CD4-positive, alpha-beta T cell (primary cell): ENCODE results near the gene PDE10A. TPM values are rescaled to one million over a fixed set of nuclear protein-coding genes. Genes with fewer than 3 reads are reported as not detected.

Source experiments
- ATAC-seq: fragments of 200-7000 bp; cut with Tn5 transposase; one replicate; pipeline ENCODE4 v1.10.0; 2022; ENCODE audit warnings: mild to moderate bottlenecking; ENCODE audit not compliant: poor library complexity
- CTCF ChIA-PET: fragments of 350-600 bp; sonication (Branson Sonifier 250); formaldehyde crosslinking; loops from one replicate; lab custom pipeline; 2021; ENCODE audit warnings: antibody characterized with exemption, inconsistent platforms; lab: Charles Lee
- POLR2A ChIA-PET: fragments of 350-600 bp; sonication (Branson Sonifier 250); formaldehyde crosslinking; loops from one replicate; lab custom pipeline; 2021; ENCODE audit warnings: antibody characterized with exemption, inconsistent platforms; lab: Charles Lee
- DNase-seq, 14 experiments: peaks; one replicate each; pipeline ENCODE4 v3.0.0-alpha.2; 2013 to 2020; ENCODE audit warnings: mixed read lengths in 2 of 14
- H3K27ac ChIP-seq, 2 donors: one replicate each; pipeline versions ENCODE4 v1.5.1 to v1.7.0; 2013; ENCODE audit warnings: low read length in 2 of 2, low read depth in 1 of 2, mild to moderate bottlenecking in 1 of 2
- H3K27me3 ChIP-seq, 2 experiments: 1 replicate in 1 of 2; 2 replicates in 1 of 2; pipeline versions ENCODE4 v1.6.1 to v1.7.0; 2013; ENCODE audit warnings: low read length in 2 of 2, control low read depth in 1 of 2, mild to moderate bottlenecking in 1 of 2, moderate library complexity in 1 of 2; ENCODE audit not compliant: insufficient read depth in 2 of 2, control insufficient read depth in 1 of 2
- H3K36me3 ChIP-seq: one replicate; pipeline ENCODE4 v1.6.1; 2013; ENCODE audit warnings: low read length, control low read depth; ENCODE audit not compliant: insufficient read depth
- H3K4me1 ChIP-seq: one replicate; pipeline ENCODE4 v1.6.1; 2013; ENCODE audit warnings: low read length, control low read depth; ENCODE audit not compliant: insufficient read depth
- H3K4me3 ChIP-seq: one replicate; pipeline ENCODE4 v1.5.1; 2013; ENCODE audit warnings: mild to moderate bottlenecking, low read length, moderate library complexity
- H3K9me3 ChIP-seq, 2 experiments: 1 replicate in 1 of 2; 2 replicates in 1 of 2; pipeline versions ENCODE4 v1.6.1 to v1.7.0; 2013; ENCODE audit warnings: low read length in 2 of 2, mild to moderate bottlenecking in 2 of 2, control low read depth in 1 of 2, moderate library complexity in 1 of 2; ENCODE audit not compliant: control insufficient read depth in 1 of 2, insufficient read depth in 1 of 2
- H3K27ac Mint-ChIP-seq: one replicate; pipeline ENCODE4 v1.8.0; 2020; ENCODE audit warnings: mixed read lengths
- H3K27me3 Mint-ChIP-seq: one replicate; pipeline ENCODE4 v1.8.0; 2021; ENCODE audit warnings: mixed read lengths
- H3K36me3 Mint-ChIP-seq: one replicate; pipeline ENCODE4 v1.8.0; 2021; ENCODE audit warnings: low read depth, mixed read lengths
- H3K4me1 Mint-ChIP-seq: one replicate; pipeline ENCODE4 v1.8.0; 2021; ENCODE audit warnings: low read depth, mixed read lengths
- H3K4me3 Mint-ChIP-seq: one replicate; pipeline ENCODE4 v1.8.0; 2020; ENCODE audit warnings: mild to moderate bottlenecking, mixed read lengths
- H3K9me3 Mint-ChIP-seq: one replicate; pipeline ENCODE4 v1.8.0; 2020; ENCODE audit warnings: mixed read lengths
- CTCF ChIP-seq: fragments of 200-600 bp; IDR thresholded peaks from one replicate; pipeline ENCODE4 v1.8.0; 2022; ENCODE audit warnings: antibody characterized with exemption, mild to moderate bottlenecking
- intact Hi-C, 2 experiments: fragments of 100-400 bp; cut with DNase I in 1 of 2; cut with micrococcal nuclease in 1 of 2; formaldehyde crosslinking; loops; one replicate each; pipeline versions ENCODE4 v1.15.1 to v1.9.0; 2023 to 2025; cut with DNase I, micrococcal nuclease
- total RNA-seq, 174 experiments: library from RNA in 2 of 174; stranded (reverse) in 2 of 174; gene quantifications; one replicate each; pipeline ENCODE4 v1.2.3 and lab custom pipeline; 2021 to 2026

PDE10A gene
- total RNA-seq, 2 experiments from 2014 or later = not detected

GRCh38 chr6:165548450-165548849, 114.6 kb downstream of the PDE10A start:
- no peak for ATAC-seq
- Histone ChIP-seq H3K27me3 (no peaks in the 10 kb centered on the region), H3K9me3 (peaks cover 0 to 5% of the 10 kb centered on the region in 2 experiments), H3K27ac (no peak overlapping the region), H3K4me3 (no peak overlapping the region), H3K4me1 (no peaks in the 10 kb centered on the region), H3K36me3 (no peaks in the 10 kb centered on the region)
- Mint-ChIP-seq H3K27me3 (no peaks in the 10 kb centered on the region), H3K4me3 (no peak overlapping the region), H3K9me3 (peaks cover 4% of the 10 kb centered on the region), H3K36me3 (no peaks in the 10 kb centered on the region), H3K4me1 (no peaks in the 10 kb centered on the region), H3K27ac (no peak overlapping the region)
- intact Hi-C loops = no loop called here
- CTCF ChIA-PET = no interaction called here
- POLR2A ChIA-PET = no interaction called here
- no peak for TF ChIP-seq CTCF
- DNase-seq = no peak

GRCh38 chr6:165545806-165546205, 117.2 kb downstream of the PDE10A start:
- POLR2A ChIA-PET = no interaction called here
- Histone ChIP-seq H3K4me3 (no peak overlapping the region), H3K9me3 (peaks cover 0 to 5% of the 10 kb centered on the region in 2 experiments), H3K27ac (no peak overlapping the region), H3K4me1 (no peaks in the 10 kb centered on the region), H3K36me3 (no peaks in the 10 kb centered on the region), H3K27me3 (no peaks in the 10 kb centered on the region)
- CTCF ChIA-PET = no interaction called here
- Mint-ChIP-seq H3K27ac (no peak overlapping the region), H3K27me3 (no peaks in the 10 kb centered on the region), H3K36me3 (no peaks in the 10 kb centered on the region), H3K9me3 (peaks cover 4% of the 10 kb centered on the region), H3K4me1 (no peaks in the 10 kb centered on the region), H3K4me3 (no peak overlapping the region)
- no peak for TF ChIP-seq CTCF
- DNase-seq (no peak), ATAC-seq (no peak)
- intact Hi-C loops = no loop called here

GRCh38 chr6:165543781-165544180, 119.3 kb downstream of the PDE10A start:
- intact Hi-C loops = no loop called here
- H3K36me3 Mint-ChIP-seq = no peaks in the 10 kb centered on the region
- H3K9me3 ChIP-seq = peaks cover 0 to 5% of the 10 kb centered on the region in 2 experiments
- H3K9me3 Mint-ChIP-seq = peaks cover 4% of the 10 kb centered on the region
- CTCF ChIA-PET = no interaction called here
- ATAC-seq (no peak), DNase-seq (no peak)
- H3K4me1 ChIP-seq = no peaks in the 10 kb centered on the region
- no peak overlapping the region for H3K4me3 Mint-ChIP-seq
- no peaks in the 10 kb centered on the region for H3K27me3 Mint-ChIP-seq
- no peaks in the 10 kb centered on the region for H3K4me1 Mint-ChIP-seq
- H3K27ac Mint-ChIP-seq = no peak overlapping the region
- no peaks in the 10 kb centered on the region for H3K27me3 ChIP-seq
- no peaks in the 10 kb centered on the region for H3K36me3 ChIP-seq
- no peak overlapping the region for H3K27ac ChIP-seq
- H3K4me3 ChIP-seq = no peak overlapping the region
- POLR2A ChIA-PET = no interaction called here
- TF ChIP-seq CTCF = no peak
